GM12892 (cell line): ENCODE measurements around the gene ANKRD11.

ENCODE experiments used
- POLR2A ChIP-seq: IDR thresholded peaks from 2 replicates; pipeline ENCODE4 v1.6.1; 2011; ENCODE audit warnings: low read depth, low read length, control low read depth
- POLR2AphosphoS5 ChIP-seq: IDR thresholded peaks from 2 replicates; pipeline ENCODE4 v1.6.1; 2011; ENCODE audit warnings: low read depth, low read length, control low read depth

DNA sequence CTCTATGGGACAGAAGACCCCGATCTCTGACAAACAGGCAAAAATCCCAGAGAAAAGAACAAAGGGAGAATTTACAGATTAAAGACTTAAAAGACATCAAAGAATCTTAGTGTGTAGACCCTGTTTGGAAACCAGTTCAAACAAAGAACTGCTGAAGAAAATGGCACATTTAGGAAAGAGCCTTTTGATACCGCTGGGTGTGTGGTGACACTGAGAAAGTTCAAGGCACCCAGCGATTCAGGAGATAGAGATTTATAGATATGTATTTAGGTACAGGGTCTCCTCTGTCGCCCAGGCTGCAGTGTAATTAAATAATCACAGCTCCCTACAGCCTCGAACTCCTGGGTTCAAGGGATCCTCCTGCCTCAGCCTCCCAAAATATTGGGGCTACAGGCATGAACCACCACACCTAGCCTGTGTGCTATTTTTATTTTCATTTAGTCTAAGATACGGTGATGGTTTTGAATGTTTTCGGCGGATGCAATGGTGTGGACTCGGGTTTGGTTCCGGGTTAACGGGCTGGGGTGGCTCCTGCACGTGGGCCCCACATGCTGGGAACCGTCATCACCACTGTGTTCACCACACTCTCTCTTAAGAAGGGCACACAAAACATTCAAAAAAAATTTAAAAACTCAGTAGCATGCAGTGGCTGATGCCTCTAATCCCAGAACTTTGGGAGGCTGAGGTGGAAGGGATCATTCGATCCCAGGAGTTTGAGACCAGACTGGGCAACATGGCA, 158.8 kb downstream of the ANKRD11 start:
- TF ChIP-seq POLR2A (no peak), POLR2AphosphoS5 (no peak)
